NCI-H748 treated with DMSO at 0.1 percent for 48 hours (cell line): ENCODE data around the gene MTOR.
"Not testable (repeated sequence)": the region's sequence is repeated elsewhere in the genome, so short reads cannot be mapped to it uniquely, and the experiment has no call there.

ENCODE experiments used
- DNase-seq: peaks from one replicate; lab custom pipeline; 2025; lab: John Stamatoyannopoulos, UW

The MTOR gene

DNA sequence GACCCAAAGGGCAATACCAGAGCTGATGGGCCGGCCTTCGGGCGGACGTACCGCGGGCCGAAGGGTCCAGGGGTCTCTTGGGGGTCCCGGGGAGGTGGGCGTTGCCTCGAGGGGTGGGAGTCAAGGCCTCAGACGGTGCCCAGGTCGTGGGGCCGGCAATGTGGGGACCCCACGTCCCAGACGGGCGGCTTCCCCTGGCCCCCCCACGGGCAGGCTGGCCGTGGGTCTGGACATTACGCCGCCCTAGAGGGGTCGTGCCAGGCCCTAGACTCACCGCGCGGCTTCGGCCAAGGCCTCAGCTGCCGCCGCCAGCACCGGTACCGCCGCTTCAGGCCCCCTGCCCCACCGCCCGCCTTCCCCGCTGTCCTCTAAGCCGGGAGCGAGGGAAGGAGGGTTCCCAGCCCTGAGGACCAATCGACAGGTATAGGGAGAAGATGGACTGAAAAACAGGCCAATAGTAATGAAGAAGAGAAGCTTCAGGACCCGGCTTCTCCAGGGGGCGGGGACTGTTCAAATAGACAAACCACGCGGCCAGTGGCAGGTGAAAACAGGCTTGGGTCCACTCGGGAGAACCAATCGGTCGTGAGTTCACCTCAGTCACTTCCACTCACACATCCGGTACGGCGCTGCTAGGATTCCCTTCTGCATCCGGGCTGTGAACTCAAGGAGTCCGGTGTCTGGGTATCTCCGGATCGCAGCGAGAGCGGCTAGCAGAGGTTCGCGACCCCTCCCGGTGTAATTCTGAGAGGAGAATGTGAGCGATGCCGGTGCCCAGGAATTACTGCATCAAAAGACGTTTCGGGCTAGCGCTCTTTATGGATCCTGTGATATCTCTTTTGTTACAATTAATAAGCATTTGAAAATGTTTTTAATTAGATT, at the start of gene MTOR:
TSS of gene MTOR (minus strand) at position 381 of the 879 bp plus-strand sequence. CDS start 3,142 bp downstream, outside the sequence.
- peak; percentile 96 for DNase-seq

DNA sequence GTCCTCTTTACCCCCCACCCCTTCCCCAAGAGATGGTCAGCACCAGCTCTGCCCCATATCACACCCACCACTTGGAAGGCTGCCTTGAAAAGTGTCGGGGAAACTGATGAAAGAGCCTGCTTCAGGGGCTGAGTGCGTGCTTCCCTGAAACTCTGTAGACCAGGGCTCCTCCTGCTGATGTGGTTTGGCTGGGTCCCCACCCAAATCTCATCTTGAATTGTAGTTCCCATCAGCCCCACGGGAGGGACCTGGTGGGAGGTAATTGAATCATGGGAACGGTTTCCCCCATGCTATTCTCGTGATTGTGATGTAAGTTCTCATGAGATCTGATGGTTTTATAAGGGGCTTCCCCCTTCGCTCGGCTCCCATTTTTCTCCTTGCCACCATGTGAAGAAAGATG, 47.0 kb upstream of the MTOR start:
- DNase-seq, result no peak

DNA sequence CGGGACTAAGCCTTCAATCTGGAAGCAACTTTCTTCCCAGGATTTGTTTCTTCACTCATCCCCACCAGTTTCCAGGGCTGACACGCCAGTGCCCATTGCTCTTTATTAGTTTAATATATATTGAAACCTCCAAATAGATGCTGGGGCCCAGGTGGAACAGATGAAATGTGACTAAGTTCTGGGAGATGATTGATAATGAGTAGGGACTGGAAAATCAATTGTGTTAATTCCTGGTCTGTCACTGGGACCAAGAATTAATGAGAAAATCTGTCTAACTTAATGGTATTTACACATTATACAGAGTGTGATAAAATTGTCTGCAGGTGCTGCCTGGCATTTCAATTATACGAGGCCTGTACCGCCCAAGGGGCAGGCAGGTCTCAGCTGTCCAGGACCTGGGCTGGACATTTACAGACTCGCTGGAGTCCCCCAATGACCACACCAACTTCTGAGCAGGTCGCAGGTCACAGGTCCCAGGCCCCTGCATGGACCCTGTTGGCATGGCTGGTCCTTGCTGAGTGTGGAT, 46.4 kb upstream of the MTOR start:
- DNase-seq, result no peak

DNA sequence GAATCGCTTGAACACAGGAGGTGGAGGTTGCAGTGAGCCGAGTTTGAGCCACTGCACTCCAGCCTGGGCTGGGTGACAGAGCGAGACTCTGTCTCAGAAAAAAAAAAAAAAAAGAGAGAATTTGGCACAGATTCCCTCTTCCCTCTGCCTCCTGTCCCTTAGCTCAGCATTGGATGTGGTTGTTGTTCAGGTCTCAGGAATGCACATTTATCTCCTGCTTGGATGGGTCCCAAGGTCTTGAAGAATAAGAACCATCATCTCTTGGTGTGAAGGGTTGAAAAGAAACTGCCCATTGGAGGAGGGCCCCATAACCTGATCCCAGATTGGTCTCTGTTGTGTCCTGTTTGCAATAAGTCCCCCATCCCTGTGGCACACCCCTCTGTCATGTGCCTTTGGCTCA, 45.5 kb upstream of the MTOR start:
- DNase-seq, result no peak

DNA sequence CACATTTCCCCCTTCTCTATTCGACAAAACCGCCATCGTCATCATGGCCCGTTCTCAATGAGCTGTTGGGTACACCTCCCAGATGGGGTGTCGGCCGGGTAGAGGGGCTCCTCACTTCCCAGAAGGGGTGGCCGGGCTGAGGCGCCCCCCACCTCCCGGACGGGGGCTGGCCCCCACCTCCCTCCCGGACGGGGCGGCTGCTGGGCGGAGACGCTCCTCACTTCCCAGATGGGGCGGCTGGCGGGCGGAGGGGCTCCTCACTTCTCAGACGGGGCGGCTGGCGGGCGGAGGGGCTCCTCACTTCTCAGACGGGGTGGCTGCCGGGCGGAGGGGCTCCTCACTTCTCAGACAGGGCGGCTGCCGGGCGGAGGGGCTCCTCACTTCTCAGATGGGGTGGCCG, 43.2 kb upstream of the MTOR start:
- DNase-seq, result not testable (repeated sequence)

DNA sequence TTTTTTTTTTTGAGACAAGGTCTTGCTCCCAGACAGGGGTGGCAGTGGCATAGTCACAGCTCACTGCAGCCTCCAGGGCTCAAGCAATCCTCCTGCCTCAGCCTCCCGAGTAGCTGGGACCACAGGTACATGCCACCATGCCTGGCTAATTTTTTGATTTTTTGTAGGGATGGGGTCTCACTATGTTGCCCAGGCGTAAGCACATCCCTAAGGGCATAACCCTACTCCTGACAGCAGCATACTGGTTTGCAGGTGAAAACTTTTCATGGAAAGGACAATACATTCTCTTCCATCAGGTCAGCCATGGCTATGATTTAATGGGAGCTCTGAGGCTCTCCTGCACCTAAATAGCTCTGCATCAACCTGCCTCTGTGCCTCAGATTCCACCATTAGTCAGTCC, 40.0 kb upstream of the MTOR start:
- no peak for DNase-seq

DNA sequence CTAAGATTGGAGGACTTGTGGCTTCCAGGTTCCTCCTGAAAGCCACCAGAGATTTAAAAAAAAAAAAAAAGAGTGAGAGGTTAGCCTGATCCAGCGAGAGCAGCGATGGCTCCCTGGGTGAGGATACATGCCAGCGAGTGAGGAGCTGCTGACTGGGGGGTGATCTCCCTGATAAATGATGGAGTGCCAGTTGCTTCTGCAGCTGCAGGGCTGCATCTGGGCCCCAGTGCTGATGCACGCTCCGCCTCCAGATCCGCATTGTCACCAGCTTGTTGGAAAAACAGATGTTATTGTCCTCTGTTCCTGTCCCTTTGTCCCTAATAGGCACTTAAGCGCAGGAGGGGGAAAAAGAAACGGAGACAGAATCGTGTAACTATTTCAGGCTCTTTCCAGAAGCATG, 39.2 kb upstream of the MTOR start:
- DNase-seq, result no peak

DNA sequence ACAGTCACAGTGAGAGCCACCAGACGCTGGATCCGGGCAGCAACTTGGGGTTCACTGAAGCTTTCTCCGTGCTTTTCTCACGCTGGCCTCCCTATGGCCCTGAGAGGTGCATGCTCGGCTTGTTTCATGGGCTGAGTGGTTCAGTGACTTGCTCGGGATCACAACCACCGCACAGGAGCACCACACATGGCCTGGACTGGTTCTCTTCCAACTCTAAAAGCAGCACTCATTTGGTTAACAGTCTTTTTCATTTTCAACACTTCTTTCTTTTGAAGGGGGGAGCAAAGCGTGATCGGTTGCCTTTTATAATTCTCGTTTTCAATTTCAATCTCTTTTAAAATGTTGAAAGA, 36.8 kb upstream of the MTOR start:
- DNase-seq, result no peak

DNA sequence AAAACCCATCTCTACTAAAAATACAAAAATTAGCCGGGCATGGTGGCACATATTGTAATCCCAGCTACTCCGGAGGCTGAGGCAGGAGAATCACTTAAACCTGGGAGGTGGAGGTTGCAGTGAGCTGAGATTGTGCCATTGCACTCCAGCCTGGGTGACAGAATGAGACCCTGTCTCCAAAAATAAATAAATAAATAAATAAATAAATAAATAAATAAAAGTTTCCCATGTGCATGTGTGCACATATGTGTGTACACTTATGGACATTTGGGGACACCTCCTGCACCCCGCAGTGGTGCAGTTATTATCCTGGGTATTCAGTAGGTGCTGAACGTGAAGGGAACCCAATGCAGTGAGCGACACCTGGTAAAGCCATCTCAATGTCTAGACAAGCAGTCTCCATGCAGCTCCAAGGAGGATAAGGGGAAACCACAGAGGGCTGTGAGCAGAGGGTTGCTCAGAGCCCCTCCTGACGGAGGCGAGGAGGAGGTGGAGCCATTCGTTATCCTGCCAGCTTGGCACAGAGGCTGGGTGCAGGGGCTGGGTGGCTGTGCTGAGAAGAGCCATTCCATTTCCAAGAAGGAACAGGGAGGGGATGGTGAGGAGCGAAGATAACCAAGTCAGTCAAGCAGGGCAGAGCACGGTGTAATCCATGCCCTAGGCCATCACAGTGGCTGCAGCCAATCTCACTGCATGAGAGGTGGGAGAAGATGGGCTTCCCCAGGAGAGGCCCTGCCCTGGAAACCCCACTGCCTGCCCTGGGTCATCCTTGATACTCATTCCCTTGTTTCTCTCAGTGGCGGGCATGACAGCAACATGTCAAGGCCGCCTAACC, 36.3 kb upstream of the MTOR start:
- DNase-seq, result no peak

DNA sequence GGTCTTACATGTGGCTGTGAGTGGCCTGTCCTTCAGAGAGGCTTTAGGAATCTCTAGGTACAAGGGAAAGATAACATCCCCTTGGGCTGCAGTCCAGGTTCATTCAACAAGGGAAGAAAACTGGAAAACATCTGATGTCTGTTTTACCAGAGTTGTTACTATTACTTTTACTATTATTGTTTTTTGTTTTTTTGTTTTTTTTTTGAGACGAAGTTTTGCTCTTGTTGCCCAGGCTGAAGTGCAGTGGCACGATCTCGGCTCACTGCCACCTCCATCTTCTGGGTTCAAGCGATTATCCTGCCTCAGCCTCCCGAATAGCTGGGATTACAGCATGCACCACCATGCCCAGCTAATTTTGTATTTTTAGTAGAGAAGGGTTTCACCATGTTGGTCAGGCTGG, 35.4 kb upstream of the MTOR start:
- not testable (repeated sequence) for DNase-seq

DNA sequence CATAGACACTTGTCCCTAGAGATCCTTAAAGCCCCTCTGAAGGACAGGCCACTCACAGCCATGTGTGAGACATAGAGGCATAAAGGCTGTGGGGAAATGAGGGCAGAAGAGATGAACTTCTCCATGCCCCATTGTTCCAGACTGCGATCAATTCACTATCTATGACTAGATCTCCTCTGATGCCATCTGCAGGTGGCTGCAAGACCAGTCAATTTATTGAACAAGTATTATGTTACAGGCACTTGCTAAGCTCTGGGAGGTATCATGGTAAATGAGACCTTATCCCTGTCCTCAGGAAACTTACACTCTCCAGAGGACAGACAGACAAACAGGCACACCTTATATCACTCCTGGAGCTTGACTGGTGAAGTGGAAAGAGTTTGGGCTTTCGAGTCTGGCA, 33.6 kb upstream of the MTOR start:
- DNase-seq, result no peak

DNA sequence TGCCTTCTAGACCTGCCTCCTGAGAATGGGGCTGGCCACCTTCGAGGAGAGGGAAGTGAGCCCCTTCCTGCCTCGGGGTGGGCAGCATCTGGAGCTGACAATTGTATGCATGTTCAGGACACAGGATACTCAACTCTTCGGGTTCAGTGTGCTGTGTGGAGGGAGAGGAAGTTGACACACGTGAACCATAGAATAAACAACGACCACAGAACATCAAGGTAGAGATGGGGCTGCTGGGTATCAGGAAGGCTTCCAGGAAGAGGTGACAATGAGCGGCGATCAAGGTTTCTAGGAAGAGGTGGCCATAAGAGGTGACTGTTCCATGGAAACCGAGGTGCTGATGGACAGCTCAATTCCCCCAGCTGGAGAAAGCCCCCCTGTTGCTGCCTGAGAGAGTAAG, 32.6 kb upstream of the MTOR start:
- no peak for DNase-seq

DNA sequence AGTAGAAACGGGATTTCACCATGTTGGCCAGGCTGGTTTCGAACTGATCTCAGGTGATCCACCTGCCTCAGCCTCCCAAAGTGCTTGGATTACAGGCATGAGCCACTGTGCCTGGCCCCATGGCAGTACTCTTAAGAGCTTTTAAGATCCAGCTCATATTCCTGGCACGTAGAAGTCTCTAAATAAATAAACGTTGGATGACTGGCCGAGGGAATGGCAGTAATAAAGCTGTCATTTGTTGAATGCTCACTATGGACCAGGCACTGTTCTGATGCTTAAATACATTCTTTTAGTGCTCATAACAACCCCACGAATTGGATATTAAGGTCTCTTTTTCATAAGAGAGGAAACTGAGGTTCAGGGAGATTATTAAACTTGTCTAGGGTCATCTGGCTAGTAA, 31.5 kb upstream of the MTOR start:
- DNase-seq, result no peak

DNA sequence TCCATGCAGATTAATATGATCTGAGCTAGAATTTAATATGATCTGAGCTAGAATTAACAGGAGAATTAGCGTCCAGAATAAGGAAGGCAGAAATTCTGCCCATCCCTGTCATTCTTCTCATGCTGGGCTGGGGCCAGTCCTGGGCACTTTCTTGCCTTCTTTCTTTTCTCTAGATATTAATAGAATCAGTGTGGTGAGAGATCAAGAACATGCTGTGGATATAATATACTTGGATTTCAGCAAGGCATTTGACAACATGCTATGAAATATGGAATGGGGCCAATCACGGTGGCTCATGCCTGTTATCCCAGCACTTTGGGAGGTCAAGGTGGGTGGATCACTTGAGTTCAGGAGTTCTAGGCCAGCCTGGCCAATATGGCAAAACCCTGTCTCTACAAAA, 28.7 kb upstream of the MTOR start:
- no peak for DNase-seq

DNA sequence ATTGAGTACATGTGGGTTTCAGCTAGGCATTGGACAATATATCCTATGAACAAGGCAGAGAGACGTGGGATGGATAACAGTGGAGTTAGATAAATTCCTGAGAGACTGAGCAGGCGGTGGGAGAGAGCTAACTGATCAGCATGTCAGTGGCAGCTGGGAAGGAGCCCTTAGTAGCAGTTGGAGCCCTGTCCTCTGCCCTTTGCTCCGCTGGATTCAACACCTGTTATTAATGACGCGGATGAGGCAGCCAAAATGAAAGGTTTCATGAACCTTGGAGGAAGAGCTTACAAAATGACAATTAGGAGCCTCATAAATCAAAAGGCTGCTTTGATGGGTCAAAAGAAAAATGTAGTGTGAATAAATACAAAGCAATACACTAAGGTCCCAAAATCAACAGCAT, 26.7 kb upstream of the MTOR start:
- DNase-seq, result no peak

DNA sequence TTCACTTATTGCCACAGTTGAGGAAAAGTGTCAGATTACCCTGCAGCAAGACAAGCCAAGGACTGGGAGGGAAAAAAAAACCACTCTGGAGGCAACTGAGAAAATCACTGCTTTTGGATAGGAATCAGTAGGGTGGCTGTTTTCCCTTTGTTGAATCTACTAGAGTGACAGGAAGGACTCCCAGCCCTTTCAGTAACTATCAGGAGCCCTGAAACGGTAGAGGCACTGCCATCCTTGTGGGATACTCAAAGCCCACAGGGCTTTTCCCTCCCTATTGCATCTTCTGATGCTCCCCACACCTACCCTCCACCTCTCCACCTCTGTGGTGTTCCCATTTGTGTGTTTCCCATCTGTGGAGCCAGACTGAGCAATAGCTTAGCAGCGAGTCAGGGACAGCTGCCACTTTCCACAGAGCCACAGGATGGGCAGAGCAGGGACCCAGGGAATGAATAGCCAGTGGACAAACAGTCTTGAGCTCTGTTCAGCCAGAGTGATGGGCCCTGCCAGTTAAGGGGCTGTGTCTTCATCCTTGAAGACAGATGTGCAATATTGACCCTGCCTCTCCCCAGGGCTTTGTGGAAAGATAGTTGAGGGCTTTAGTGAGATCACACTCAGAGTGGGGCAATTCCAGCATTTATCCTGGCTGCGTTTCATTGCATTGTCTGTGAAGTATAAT, 24.5 kb upstream of the MTOR start:
- DNase-seq, result no peak

DNA sequence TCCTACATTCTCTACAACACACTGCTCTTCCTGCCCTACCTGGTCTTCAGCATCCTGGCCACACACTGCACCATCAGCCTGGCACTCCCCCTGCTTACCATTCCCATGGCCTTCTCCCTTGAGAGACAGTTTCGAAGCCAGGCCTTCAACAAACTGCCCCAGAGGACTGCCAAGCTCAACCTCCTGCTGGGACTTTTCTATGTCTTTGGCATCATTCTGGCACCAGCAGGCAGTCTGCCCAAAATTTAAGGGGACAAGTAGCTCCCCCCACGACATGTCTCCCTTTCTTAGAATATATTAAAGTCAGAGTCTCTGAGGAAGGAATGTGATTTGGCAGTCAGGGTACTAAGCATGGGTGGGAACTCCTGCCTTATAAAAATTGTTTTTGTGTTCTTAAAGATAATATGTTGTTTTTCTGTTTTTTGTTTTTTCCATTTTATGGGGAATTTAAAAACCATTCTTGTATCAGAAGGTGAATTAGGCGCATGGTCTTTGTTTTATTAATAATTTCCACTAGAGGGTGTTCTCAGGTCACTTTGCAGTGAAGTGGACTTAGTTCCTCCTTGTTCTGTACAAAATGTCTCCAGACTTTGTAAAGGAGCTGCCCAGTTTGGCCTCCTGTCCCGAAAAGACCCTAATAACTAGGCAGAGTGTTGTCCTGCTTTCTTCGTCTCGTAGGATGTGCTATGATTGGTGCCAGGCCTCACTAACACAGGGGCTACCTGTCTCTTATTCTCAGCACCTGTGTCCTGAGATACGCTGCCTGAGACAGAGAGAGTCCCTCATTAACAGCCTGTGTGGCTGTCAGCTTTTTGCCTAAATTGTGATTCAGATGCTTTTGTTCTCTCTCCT, 23.8 kb upstream of the MTOR start:
- DNase-seq, result no peak

DNA sequence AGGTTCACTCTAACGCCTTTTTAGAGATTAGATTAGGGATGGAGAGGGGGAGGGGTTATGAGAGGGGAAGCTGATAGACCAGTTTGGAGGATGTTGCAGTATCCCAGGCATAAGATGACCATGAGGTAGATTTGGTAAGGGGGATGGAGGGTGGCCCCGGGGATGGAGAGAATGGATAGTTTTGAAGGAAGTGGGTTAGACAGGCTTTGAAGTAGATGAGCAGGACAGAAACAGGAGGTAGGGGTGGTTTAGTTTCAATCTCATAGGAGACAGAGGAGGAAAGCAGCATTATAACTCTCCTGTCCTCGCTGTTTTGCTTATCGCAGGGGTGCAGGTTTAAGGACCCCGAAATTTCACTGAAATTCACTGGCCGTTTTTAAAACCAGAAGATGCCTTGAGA, 22.4 kb upstream of the MTOR start:
- no peak for DNase-seq

DNA sequence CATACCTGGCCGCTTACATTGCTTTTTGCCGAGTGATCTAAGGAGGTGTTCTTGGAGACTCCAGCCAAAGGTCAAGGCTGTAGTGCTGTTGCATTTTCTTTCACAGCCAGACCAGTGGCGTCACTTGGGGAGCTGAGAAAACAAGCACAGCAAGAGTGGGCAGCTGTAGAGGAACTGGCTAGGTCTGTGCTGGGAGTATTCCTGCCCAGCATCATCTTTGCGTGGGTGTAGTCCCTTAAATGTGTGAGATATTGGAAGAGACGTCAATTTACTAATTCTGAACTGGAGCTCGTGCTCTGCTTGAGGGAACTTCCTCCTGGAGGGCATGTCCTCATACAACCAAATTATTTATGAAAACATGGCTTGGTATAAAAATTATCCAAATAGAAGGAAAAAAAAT, 20.8 kb upstream of the MTOR start:
- no peak for DNase-seq

DNA sequence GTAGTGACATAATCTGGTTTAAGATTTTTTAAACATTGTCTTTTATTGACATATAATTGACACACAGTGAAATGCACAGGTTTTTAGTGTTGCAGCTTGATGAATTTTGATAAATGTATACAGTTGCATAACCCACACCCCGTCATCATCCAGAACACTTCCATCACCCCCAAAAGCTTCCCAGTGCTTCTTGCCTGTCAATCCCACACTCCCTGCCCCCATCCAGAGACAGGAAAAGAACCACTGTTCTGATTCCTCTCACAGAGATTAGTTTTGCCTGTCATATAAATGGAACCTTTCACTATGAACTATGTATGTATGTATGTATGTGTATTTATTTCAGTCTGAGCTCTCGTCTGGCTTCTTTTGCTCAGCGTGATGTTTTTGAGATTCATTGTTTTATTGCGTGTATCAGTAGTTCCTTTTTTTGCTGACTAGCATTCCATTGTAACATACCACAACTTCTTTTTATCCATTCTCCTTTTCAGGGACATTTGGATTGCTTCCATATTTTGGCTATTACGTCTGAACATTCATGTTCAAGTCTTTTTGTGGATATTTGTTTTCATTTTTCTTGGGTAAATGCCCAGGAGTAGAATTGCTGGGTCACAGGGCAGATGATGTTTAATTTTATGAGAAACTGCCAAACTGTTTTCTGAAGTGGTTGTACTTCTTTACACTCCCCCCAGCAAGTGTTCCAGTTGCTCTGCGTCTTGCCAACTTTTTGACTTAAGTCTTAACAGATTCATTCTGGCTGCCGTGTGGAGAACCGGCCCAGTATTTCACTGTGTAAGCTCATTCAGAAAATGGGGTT, 19.4 kb upstream of the MTOR start:
- DNase-seq, result no peak
